Gastroesophageal sphincter (tissue), 3 donors: Measurements from ENCODE around the gene IFFO2.

Experiments used
- CTCF ChIP-seq, 4 experiments: fragments of 200-600 bp in 2 of 4; fragments of 450-650 bp in 2 of 4; sonication (generic) in 1 of 4; IDR thresholded peaks; one replicate each; pipeline ENCODE4 v1.5.1; 2017 to 2019; ENCODE audit warnings: antibody characterized with exemption in 4 of 4, mild to moderate bottlenecking in 2 of 4, moderate library complexity in 2 of 4
- EP300 ChIP-seq: sonication (generic); formaldehyde crosslinking; IDR thresholded peaks from one replicate; pipeline ENCODE4 v1.6.1; 2017; ENCODE audit warnings: antibody characterized with exemption, mild to moderate bottlenecking
- POLR2A ChIP-seq, 2 donors: fragments of 450-650 bp; IDR thresholded peaks; one replicate each; pipeline ENCODE4 v1.6.1; 2017; ENCODE audit warnings: antibody characterized with exemption in 2 of 2, mild to moderate bottlenecking in 2 of 2, moderate library complexity in 1 of 2

GRCh38 chr1:18907917-18908845 is 48.3 kb downstream of the IFFO2 start:
- TF ChIP-seq CTCF (IDR thresholded peaks at IDR 0.05) (no peak), POLR2A (IDR thresholded peaks at IDR 0.05) (no peak), EP300 (no peak)
